HAP-1 (cell line): ENCODE measurements around the gene LSM8.
"Not testable (repeated sequence)": the region's sequence is repeated elsewhere in the genome, so short reads cannot be mapped to it uniquely, and the experiment has no call there.

Experiments used
- DNase-seq, 2 experiments: peaks; one replicate each; pipeline ENCODE4 v3.0.0-alpha.2; 2016 to 2020; ENCODE audit warnings: low spot score in 2 of 2
- H3K27me3 ChIP-seq: fragments of 250-450 bp; sonication (Bioruptor Pico); 2 replicates; pipeline ENCODE4 v1.5.1; 2020; ENCODE audit warnings: low read depth, mild to moderate bottlenecking, moderate library complexity
- H3K36me3 ChIP-seq: fragments of 250-450 bp; sonication (Bioruptor Pico); replicated peaks from 2 replicates; pipeline ENCODE4 v1.5.1; 2020; ENCODE audit warnings: mild to moderate bottlenecking
- H3K4me1 ChIP-seq: fragments of 250-450 bp; sonication (Bioruptor Pico); 2 replicates; pipeline ENCODE4 v1.5.1; 2020; ENCODE audit warnings: mild to moderate bottlenecking
- H3K4me3 ChIP-seq: fragments of 250-450 bp; sonication (Bioruptor Pico); 2 replicates; pipeline ENCODE4 v1.5.1; 2020; ENCODE audit warnings: mild to moderate bottlenecking, moderate library complexity
- H3K9me3 ChIP-seq: fragments of 250-450 bp; sonication (Bioruptor Pico); 2 replicates; pipeline ENCODE4 v1.5.1; 2020; ENCODE audit warnings: mild to moderate bottlenecking, moderate library complexity
- in situ Hi-C: fragments of 300-500 bp; cut with MboI; formaldehyde crosslinking; loops from 3 replicates; pipeline ENCODE4 v1.14.3; 2020; ENCODE audit warnings: low sequenced_read_pairs, inconsistent platforms, mixed read lengths

The LSM8 gene

GRCh38 chr7:118183786-118184564, at the start of gene LSM8:
Gene LSM8 (plus strand): TSS chr7:118184164. CDS start chr7:118184224, 60 bp downstream.
- H3K36me3 ChIP-seq = peaks cover 22% of the 10 kb centered on the region
- H3K4me1 ChIP-seq = peaks cover 20% of the 10 kb centered on the region
- in situ Hi-C loops = no loop called here
- peak; percentile 92 to 96 for DNase-seq
- no peaks in the 10 kb centered on the region for H3K27me3 ChIP-seq
- H3K4me3 ChIP-seq = peak within 1 kb of the TSS; percentile 87
- no peaks in the 10 kb centered on the region for H3K9me3 ChIP-seq

GRCh38 chr7:118134420-118134819, 49.5 kb upstream of the LSM8 start:
- DNase-seq = not testable (repeated sequence)

GRCh38 chr7:118140468-118140867, 43.5 kb upstream of the LSM8 start:
- Histone ChIP-seq H3K4me1 (no peaks in the 10 kb centered on the region), H3K9me3 (no peaks in the 10 kb centered on the region), H3K4me3 (no peak overlapping the region), H3K36me3 (no peaks in the 10 kb centered on the region), H3K27me3 (no peaks in the 10 kb centered on the region)
- in situ Hi-C loops = no loop called here
- DNase-seq = no peak

More at GRCh38 chr7:118134420-118134819, 49.5 kb upstream of the LSM8 start:
- H3K36me3 ChIP-seq, H3K27me3 ChIP-seq, H3K4me1 ChIP-seq, H3K4me3 ChIP-seq, in situ Hi-C loops, H3K9me3 ChIP-seq: not testable (repeated sequence)

DNA sequence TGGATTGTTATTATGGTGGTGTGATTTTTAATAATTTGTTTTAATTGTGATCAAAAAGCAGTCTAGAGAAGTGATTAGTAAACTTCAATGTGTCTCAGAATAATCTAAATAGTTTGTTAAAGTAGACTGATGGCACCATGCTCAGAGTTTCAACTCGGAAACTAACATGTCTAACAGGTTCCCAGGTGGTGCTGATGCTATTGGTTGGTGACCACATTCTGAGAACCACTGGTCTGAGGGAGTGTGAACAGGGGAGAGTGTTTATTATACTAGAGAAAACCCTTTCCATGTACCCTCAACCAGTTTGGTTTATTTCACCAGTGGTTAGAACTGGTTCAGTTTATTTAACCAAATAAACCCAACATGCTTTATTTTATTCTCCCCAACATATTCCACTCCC, 42.0 kb upstream of the LSM8 start:
- Histone ChIP-seq H3K27me3 (no peaks in the 10 kb centered on the region), H3K4me1 (no peaks in the 10 kb centered on the region), H3K9me3 (no peaks in the 10 kb centered on the region), H3K4me3 (no peak overlapping the region), H3K36me3 (no peaks in the 10 kb centered on the region)
- DNase-seq = no peak
- in situ Hi-C loops = no loop called here

DNA sequence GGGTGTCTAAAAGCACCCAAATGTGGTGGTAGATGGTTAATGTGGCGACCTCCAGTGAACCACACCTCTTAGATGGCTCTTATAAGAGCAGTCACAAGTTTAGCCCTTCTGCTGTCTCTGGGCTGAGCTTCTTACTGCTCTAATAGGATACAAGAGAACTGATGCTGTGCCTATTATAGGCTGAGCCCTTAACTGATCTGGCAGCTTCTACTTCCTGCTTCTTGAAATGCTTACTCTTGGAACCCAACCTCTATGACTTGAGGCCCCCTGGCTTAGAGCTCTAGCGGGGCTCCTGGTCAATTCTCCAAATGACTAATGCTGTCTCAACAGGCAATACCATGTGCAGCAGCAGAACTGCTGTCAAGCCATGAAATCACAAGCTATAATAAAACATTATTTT, 35.0 kb upstream of the LSM8 start:
- no peaks in the 10 kb centered on the region for H3K4me1 ChIP-seq
- H3K4me3 ChIP-seq = no peak overlapping the region
- H3K27me3 ChIP-seq = no peaks in the 10 kb centered on the region
- in situ Hi-C loops = no loop called here
- no peaks in the 10 kb centered on the region for H3K36me3 ChIP-seq
- no peaks in the 10 kb centered on the region for H3K9me3 ChIP-seq
- no peak for DNase-seq

DNA sequence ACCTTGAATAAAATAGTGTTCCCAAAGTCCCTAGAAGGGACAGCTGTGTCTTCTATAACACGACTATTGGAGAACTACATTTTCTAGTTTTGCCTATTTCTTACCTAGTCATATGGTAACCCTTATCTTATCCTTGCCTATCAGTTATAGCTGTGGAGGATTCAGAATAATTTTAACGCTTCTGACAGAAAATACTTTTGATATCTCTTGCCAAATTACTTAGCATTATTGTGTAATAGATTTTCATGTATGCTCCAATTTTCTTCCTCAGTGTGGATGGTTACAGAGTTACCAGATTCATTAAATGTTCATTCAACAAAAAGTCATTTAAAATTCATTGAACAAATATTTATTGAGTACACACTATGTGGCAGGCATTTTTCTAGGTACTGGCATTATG, 34.6 kb upstream of the LSM8 start:
- Histone ChIP-seq H3K9me3 (no peaks in the 10 kb centered on the region), H3K36me3 (no peaks in the 10 kb centered on the region), H3K27me3 (no peaks in the 10 kb centered on the region), H3K4me1 (no peaks in the 10 kb centered on the region), H3K4me3 (no peak overlapping the region)
- no peak for DNase-seq
- in situ Hi-C loops = no loop called here

GRCh38 chr7:118151671-118152070, 32.3 kb upstream of the LSM8 start:
- DNase-seq = no peak
- Histone ChIP-seq H3K36me3 (no peaks in the 10 kb centered on the region), H3K9me3 (no peaks in the 10 kb centered on the region), H3K4me1 (no peaks in the 10 kb centered on the region), H3K4me3 (no peak overlapping the region), H3K27me3 (no peaks in the 10 kb centered on the region)
- in situ Hi-C loops = no loop called here

GRCh38 chr7:118152149-118152548, 31.8 kb upstream of the LSM8 start:
- in situ Hi-C loops = no loop called here
- H3K27me3 ChIP-seq = no peaks in the 10 kb centered on the region
- H3K4me3 ChIP-seq = no peak overlapping the region
- no peaks in the 10 kb centered on the region for H3K36me3 ChIP-seq
- no peaks in the 10 kb centered on the region for H3K9me3 ChIP-seq
- no peak for DNase-seq
- no peaks in the 10 kb centered on the region for H3K4me1 ChIP-seq

- no peak overlapping the region for H3K4me3 ChIP-seq
- H3K4me1 ChIP-seq = no peaks in the 10 kb centered on the region
- no peaks in the 10 kb centered on the region for H3K36me3 ChIP-seq
- in situ Hi-C loops = no loop called here
- no peak for DNase-seq
- H3K27me3 ChIP-seq = no peaks in the 10 kb centered on the region
- no peaks in the 10 kb centered on the region for H3K9me3 ChIP-seq
Observed at GRCh38 chr7:118152654-118153053, 31.3 kb upstream of the LSM8 start.

DNA sequence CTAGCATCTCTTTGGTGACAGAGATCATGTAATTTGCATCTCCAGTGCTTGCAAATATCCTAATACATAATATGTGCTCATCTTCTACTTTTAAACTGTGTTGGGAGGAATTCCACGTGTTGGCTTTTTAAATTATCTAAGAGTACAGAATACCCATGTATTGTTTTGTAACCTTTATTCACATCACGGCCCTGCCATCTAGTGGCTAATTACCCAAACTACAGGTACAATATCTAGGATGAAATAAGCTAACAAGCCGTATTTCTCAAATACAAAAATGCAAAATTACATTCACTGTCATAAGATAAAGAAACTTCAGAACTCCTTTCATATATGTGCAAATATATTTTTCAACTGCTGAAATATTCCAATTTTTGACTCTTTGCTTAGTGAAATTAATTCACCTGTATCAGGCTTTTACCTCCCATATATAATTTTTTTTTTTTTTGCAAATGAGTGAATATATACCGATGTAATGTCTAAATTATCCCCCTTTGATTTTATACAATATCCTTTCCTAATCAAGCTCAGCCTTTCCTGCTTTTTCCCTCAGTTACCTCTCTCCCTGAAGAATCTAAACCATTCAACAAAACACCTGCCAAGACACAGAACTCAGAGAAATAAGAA, 30.3 kb upstream of the LSM8 start:
- peak; percentile 39 to 42 for DNase-seq
- Histone ChIP-seq H3K4me1 (no peaks in the 10 kb centered on the region), H3K27me3 (no peaks in the 10 kb centered on the region), H3K4me3 (no peak overlapping the region), H3K9me3 (0 out of 2 replicates have a peak, but pooled peaks cover 3% of the 10 kb centered on the region), H3K36me3 (no peaks in the 10 kb centered on the region)
- in situ Hi-C loops = no loop called here

DNA sequence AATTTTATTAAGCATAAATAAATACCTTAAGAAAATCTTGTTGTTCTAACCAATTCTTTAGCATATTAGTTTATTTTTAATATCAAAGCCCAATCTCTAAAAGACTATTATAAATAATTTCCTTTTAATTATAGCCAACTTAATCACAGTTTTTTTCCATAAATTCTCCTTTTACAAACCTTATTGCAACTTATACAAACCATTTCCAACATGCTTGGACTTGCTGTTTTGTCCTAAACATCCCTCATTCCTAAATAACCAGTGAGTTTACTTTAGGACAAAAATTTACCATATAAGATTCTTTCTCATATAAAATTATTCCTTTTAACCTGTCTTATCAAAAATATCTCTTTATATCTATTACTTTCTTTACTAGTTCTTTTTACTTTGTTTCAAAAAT, 25.2 kb upstream of the LSM8 start:
- no peak for DNase-seq
- no peaks in the 10 kb centered on the region for H3K27me3 ChIP-seq
- in situ Hi-C loops = no loop called here
- 0 out of 2 replicates have a peak, but pooled peaks cover 3% of the 10 kb centered on the region for H3K9me3 ChIP-seq
- H3K4me3 ChIP-seq = no peak overlapping the region
- no peaks in the 10 kb centered on the region for H3K4me1 ChIP-seq
- no peaks in the 10 kb centered on the region for H3K36me3 ChIP-seq

GRCh38 chr7:118169146-118169545, 14.8 kb upstream of the LSM8 start:
- in situ Hi-C loops = no loop called here
- Histone ChIP-seq H3K36me3 (no peaks in the 10 kb centered on the region), H3K27me3 (no peaks in the 10 kb centered on the region; the same call in none of the 2 replicates), H3K4me3 (no peak overlapping the region), H3K4me1 (no peaks in the 10 kb centered on the region), H3K9me3 (no peaks in the 10 kb centered on the region)
- no peak for DNase-seq

- no peak for DNase-seq
- Histone ChIP-seq H3K36me3 (no peaks in the 10 kb centered on the region), H3K27me3 (peaks cover 8% of the 10 kb centered on the region)
Observed at GRCh38 chr7:118175740-118176139, 8.2 kb upstream of the LSM8 start.

GRCh38 chr7:118179191-118179590, 4.8 kb upstream of the LSM8 start:
- H3K4me3 ChIP-seq = no peak overlapping the region
- H3K9me3 ChIP-seq = no peaks in the 10 kb centered on the region
- in situ Hi-C loops = no loop called here
- no peaks in the 10 kb centered on the region for H3K36me3 ChIP-seq
- H3K4me1 ChIP-seq = peaks cover 7% of the 10 kb centered on the region; the same call in 1 of the 2 replicates
- peaks cover 8% of the 10 kb centered on the region for H3K27me3 ChIP-seq
- no peak for DNase-seq

More at GRCh38 chr7:118175740-118176139, 8.2 kb upstream of the LSM8 start:
- H3K9me3 ChIP-seq = no peaks in the 10 kb centered on the region
- H3K4me1 ChIP-seq = no peaks in the 10 kb centered on the region
- in situ Hi-C loops = no loop called here
- no peak overlapping the region for H3K4me3 ChIP-seq
